ENCODE data around the gene PDE4A. TPM values are rescaled to one million over a fixed set of nuclear protein-coding genes. Genes with fewer than 3 reads are reported as not detected.
A peak's percentile ranks its signal among the peaks of the same experiment; 100 is the strongest.

Gene PDE4A
- total and polyA plus RNA-seq, 2 experiments from 2014 or later: 5.2 to 5.4 TPM

GRCh38 chr19:10505583-10506229 is 85.4 kb downstream of the PDE4A start:
- H3K27me3 ChIP-seq (ENCODE audit: insufficient read depth): peaks cover 9% of the 10 kb centered on the region; the same call in 1 of the 2 replicates
- H3F3A ChIP-seq (replicated peaks; ENCODE audit: low read depth): peaks cover 19% of the 10 kb centered on the region; the same call in 1 of the 2 replicates
- H3K27ac Mint-ChIP-seq: no peak overlapping the region; the same call in 1 of the 2 replicates
- peaks cover 17% of the 10 kb centered on the region for H3K4me1 ChIP-seq (ENCODE audit: insufficient read depth)
- no peak overlapping the region for H3K27ac ChIP-seq (ENCODE audit: low read depth)
- DNase-seq (ENCODE audit: low spot score) (peak; percentile 94), ATAC-seq (peak; percentile 20)
- no peaks in the 10 kb centered on the region; the same call in 1 of the 2 replicates for H4K20me1 ChIP-seq (replicated peaks; ENCODE audit: insufficient read depth)
- no peaks in the 10 kb centered on the region for H3K9me2 ChIP-seq (ENCODE audit: insufficient read depth)
- no peaks in the 10 kb centered on the region for H3K36me3 ChIP-seq (ENCODE audit: insufficient read depth)
- peaks cover 20% of the 10 kb centered on the region for H3K27me3 Mint-ChIP-seq (ENCODE audit: insufficient read depth, low read depth, poor library complexity)
- no peak overlapping the region for H2AFZ ChIP-seq
- peaks cover 18% of the 10 kb centered on the region for H3K79me2 ChIP-seq (replicated peaks; ENCODE audit: insufficient read depth)
- TF ChIP-seq STAT1 (IDR thresholded peaks at IDR 0.05; ENCODE audit: unreplicated experiment) (no peak), JUNB (IDR thresholded peaks at IDR 0.05; ENCODE audit: unreplicated experiment) (no peak), ZNF114 (CRISPR knock-in tag; IDR thresholded peaks at IDR 0.05) (no peak), CREB1 (CRISPR knock-in tag; IDR thresholded peaks at IDR 0.05; ENCODE audit: low read depth) (peak; percentile 55; the same call in 1 of the 2 replicates), NANOG (IDR thresholded peaks at IDR 0.05; ENCODE audit: borderline replicate concordance) (no peak), EZH2 (IDR thresholded peaks at IDR 0.05; ENCODE audit: low read depth, unreplicated experiment) (no peak), EZH2phosphoT487 (IDR thresholded peaks at IDR 0.05; ENCODE audit: unreplicated experiment) (no peak)
- TF ChIP-seq, protein P1, sequence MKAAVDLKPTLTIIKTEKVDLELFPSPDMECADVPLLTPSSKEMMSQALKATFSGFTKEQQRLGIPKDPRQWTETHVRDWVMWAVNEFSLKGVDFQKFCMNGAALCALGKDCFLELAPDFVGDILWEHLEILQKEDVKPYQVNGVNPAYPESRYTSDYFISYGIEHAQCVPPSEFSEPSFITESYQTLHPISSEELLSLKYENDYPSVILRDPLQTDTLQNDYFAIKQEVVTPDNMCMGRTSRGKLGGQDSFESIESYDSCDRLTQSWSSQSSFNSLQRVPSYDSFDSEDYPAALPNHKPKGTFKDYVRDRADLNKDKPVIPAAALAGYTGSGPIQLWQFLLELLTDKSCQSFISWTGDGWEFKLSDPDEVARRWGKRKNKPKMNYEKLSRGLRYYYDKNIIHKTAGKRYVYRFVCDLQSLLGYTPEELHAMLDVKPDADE (IDR thresholded peaks at IDR 0.05): no peak
- TF ChIP-seq, protein P2, sequence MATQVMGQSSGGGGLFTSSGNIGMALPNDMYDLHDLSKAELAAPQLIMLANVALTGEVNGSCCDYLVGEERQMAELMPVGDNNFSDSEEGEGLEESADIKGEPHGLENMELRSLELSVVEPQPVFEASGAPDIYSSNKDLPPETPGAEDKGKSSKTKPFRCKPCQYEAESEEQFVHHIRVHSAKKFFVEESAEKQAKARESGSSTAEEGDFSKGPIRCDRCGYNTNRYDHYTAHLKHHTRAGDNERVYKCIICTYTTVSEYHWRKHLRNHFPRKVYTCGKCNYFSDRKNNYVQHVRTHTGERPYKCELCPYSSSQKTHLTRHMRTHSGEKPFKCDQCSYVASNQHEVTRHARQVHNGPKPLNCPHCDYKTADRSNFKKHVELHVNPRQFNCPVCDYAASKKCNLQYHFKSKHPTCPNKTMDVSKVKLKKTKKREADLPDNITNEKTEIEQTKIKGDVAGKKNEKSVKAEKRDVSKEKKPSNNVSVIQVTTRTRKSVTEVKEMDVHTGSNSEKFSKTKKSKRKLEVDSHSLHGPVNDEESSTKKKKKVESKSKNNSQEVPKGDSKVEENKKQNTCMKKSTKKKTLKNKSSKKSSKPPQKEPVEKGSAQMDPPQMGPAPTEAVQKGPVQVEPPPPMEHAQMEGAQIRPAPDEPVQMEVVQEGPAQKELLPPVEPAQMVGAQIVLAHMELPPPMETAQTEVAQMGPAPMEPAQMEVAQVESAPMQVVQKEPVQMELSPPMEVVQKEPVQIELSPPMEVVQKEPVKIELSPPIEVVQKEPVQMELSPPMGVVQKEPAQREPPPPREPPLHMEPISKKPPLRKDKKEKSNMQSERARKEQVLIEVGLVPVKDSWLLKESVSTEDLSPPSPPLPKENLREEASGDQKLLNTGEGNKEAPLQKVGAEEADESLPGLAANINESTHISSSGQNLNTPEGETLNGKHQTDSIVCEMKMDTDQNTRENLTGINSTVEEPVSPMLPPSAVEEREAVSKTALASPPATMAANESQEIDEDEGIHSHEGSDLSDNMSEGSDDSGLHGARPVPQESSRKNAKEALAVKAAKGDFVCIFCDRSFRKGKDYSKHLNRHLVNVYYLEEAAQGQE (IDR thresholded peaks at IDR 0.05; ENCODE audit: unreplicated experiment): no peak
- TF ChIP-seq, protein P3, sequence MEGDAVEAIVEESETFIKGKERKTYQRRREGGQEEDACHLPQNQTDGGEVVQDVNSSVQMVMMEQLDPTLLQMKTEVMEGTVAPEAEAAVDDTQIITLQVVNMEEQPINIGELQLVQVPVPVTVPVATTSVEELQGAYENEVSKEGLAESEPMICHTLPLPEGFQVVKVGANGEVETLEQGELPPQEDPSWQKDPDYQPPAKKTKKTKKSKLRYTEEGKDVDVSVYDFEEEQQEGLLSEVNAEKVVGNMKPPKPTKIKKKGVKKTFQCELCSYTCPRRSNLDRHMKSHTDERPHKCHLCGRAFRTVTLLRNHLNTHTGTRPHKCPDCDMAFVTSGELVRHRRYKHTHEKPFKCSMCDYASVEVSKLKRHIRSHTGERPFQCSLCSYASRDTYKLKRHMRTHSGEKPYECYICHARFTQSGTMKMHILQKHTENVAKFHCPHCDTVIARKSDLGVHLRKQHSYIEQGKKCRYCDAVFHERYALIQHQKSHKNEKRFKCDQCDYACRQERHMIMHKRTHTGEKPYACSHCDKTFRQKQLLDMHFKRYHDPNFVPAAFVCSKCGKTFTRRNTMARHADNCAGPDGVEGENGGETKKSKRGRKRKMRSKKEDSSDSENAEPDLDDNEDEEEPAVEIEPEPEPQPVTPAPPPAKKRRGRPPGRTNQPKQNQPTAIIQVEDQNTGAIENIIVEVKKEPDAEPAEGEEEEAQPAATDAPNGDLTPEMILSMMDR (conservative IDR thresholded peaks at IDR 0.05; ENCODE audit: low read depth in 2 of 2): peak; percentile 76 to 82
- H3K4me3 Mint-ChIP-seq: no peak overlapping the region
- H3K36me3 Mint-ChIP-seq (ENCODE audit: low read depth): peaks cover 7% of the 10 kb centered on the region
- H3K4me1 Mint-ChIP-seq: peaks cover 7% of the 10 kb centered on the region
- H3K9me3 Mint-ChIP-seq: peaks cover 4% of the 10 kb centered on the region; the same call in 1 of the 3 replicates
- H3K4me3 ChIP-seq: no peak overlapping the region
- no peak overlapping the region for H3K4me2 ChIP-seq

Measured in GM23338 (cell line).